T-cell (primary cell): ENCODE results near the gene AQP5. TPM values are rescaled to one million over a fixed set of nuclear protein-coding genes. Genes with fewer than 3 reads are reported as not detected.

ENCODE experiments used
- ATAC-seq, 4 experiments: fragments of 200-7000 bp in 3 of 4; fragments of 150-1000 bp in 1 of 4; cut with Tn5 transposase; replicated peaks in 1 of 4; 1 replicate in 3 of 4; 2 replicates in 1 of 4; pipeline ENCODE4 v1.10.0; 2021; ENCODE audit warnings: moderate library complexity in 3 of 4, mild to moderate bottlenecking in 2 of 4, moderate number of reproducible peaks in 1 of 4
- CTCF ChIA-PET, 2 donors: fragments of 300-600 bp; sonication (Branson Sonifier 250); formaldehyde crosslinking; loops; one replicate each; lab custom pipeline; 2022; ENCODE audit warnings: antibody characterized with exemption in 2 of 2; lab: Charles Lee
- POLR2A ChIA-PET, 2 donors: fragments of 300-600 bp; sonication (Branson Sonifier 250); formaldehyde crosslinking; loops; one replicate each; lab custom pipeline; 2022; ENCODE audit warnings: antibody characterized with exemption in 2 of 2; lab: Charles Lee
- DNase-seq, 35 experiments: peaks; one replicate each; pipeline versions ENCODE4 v3.0.0 to v3.0.0-alpha.2; 2013 to 2023
- H3K27ac ChIP-seq: one replicate; pipeline ENCODE4 v1.5.1; 2013; ENCODE audit warnings: low read length
- H3K27me3 ChIP-seq, 2 experiments: replicated peaks in 1 of 2; 1 replicate in 1 of 2; 2 replicates in 1 of 2; pipeline versions ENCODE4 v1.6.1 to v1.7.0; 2013; ENCODE audit warnings: low read length in 1 of 2, mixed read lengths in 1 of 2; ENCODE audit not compliant: control insufficient read depth in 2 of 2, insufficient read depth in 2 of 2; ENCODE audit errors: extremely low read depth in 1 of 2
- H3K36me3 ChIP-seq, 2 donors: 1 replicate in 1 of 2; 2 replicates in 1 of 2; pipeline versions ENCODE4 v1.6.1 to v1.7.0; 2013; ENCODE audit warnings: low read length in 1 of 2; ENCODE audit not compliant: control insufficient read depth in 2 of 2, insufficient read depth in 1 of 2; ENCODE audit errors: extremely low read depth in 1 of 2
- H3K4me1 ChIP-seq, 2 experiments: 1 replicate in 1 of 2; 2 replicates in 1 of 2; pipeline versions ENCODE4 v1.6.1 to v1.7.0; 2013; ENCODE audit warnings: low read length in 2 of 2, mixed read lengths in 1 of 2; ENCODE audit not compliant: insufficient read depth in 2 of 2, control insufficient read depth in 1 of 2; ENCODE audit errors: extremely low read depth in 1 of 2
- H3K4me3 ChIP-seq, 2 donors: 1 replicate in 1 of 2; 2 replicates in 1 of 2; pipeline versions ENCODE4 v1.5.1 to v1.7.0; 2013; ENCODE audit warnings: mild to moderate bottlenecking in 2 of 2, low read length in 1 of 2, moderate library complexity in 1 of 2; ENCODE audit not compliant: control insufficient read depth in 1 of 2; ENCODE audit errors: extremely low read depth in 1 of 2
- H3K9me3 ChIP-seq: 2 replicates; pipeline ENCODE4 v1.7.0; 2013
- H3K27ac Mint-ChIP-seq, 2 donors: one replicate each; pipeline ENCODE4 v1.8.0; 2020 to 2021; ENCODE audit warnings: mild to moderate bottlenecking in 2 of 2, mixed read lengths in 2 of 2
- H3K27me3 Mint-ChIP-seq, 2 donors: one replicate each; pipeline ENCODE4 v1.8.0; 2021 to 2022; ENCODE audit warnings: mixed read lengths in 2 of 2
- H3K36me3 Mint-ChIP-seq: one replicate; pipeline ENCODE4 v1.8.0; 2021; ENCODE audit warnings: mixed read lengths
- H3K4me1 Mint-ChIP-seq, 3 donors: one replicate each; pipeline ENCODE4 v1.8.0; 2020 to 2022; ENCODE audit warnings: mixed read lengths in 3 of 3, mild to moderate bottlenecking in 1 of 3
- H3K4me3 Mint-ChIP-seq, 3 donors: one replicate each; pipeline ENCODE4 v1.8.0; 2020 to 2022; ENCODE audit warnings: mild to moderate bottlenecking in 3 of 3, mixed read lengths in 3 of 3, moderate library complexity in 3 of 3
- H3K9me3 Mint-ChIP-seq, 3 donors: one replicate each; pipeline ENCODE4 v1.8.0; 2020 to 2022; ENCODE audit warnings: mixed read lengths in 3 of 3
- WGBS: methylation state at CpG from one replicate; pipeline ENCODE4 v1.1.5; 2013; ENCODE audit warnings: missing lambda C conversion rate; ENCODE audit not compliant: insufficient coverage; 5-methylcytosine and 5-hydroxymethylcytosine counted together
- total RNA-seq, 35 experiments: library from RNA in 6 of 35; stranded (reverse) in 6 of 35; fragments of 120-200 nt in 1 of 35; gene quantifications; one replicate each; pipeline versions ENCODE4 v1.2.1 to v1.2.4 and lab custom pipeline; 2013 to 2026

Gene AQP5
- total RNA-seq, 5 donors from 2014 or later (not counting 1 experiment from before 2014, with no cell fraction given) = not detected

DNA sequence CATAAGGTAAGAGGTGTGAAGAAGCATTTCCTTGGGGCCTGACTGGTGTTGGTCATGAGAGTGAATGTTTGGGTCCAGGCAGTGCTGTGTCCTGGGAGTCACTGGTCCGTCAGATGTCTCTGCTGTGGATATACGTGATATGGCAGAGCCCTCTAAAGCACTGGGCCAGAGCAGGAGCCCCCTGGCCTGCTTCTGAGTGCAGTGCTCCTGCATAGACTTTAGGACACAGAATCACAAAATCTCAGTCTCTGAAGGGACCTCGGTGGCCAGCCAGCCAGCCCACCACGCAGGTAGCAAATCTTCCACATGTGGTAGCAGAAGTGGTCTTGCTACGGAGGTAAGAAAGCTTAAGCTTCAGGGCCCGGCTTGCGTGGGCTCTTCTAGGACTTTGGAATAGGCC is 29.6 kb upstream of the AQP5 start:
- POLR2A ChIA-PET = no interaction called here
- DNase-seq = no peak
- H3K4me1 Mint-ChIP-seq = no peaks in the 10 kb centered on the region
- Histone ChIP-seq H3K9me3 (no peaks in the 10 kb centered on the region), H3K4me3 (no peak overlapping the region), H3K27ac (no peak overlapping the region), H3K36me3 (no peaks in the 10 kb centered on the region), H3K4me1 (no peaks in the 10 kb centered on the region), H3K27me3 (peaks cover 3 to 8% of the 10 kb centered on the region in 2 experiments)
- H3K9me3 Mint-ChIP-seq = no peaks in the 10 kb centered on the region
- no peak overlapping the region for H3K27ac Mint-ChIP-seq
- H3K27me3 Mint-ChIP-seq = peaks cover 4 to 11% of the 10 kb centered on the region in 2 donors
- ATAC-seq = no peak
- CTCF ChIA-PET = no interaction called here
- WGBS = 67% methylated on average over 4 of the region's 7 CpGs
- no peaks in the 10 kb centered on the region for H3K36me3 Mint-ChIP-seq
- no peak overlapping the region for H3K4me3 Mint-ChIP-seq

DNA sequence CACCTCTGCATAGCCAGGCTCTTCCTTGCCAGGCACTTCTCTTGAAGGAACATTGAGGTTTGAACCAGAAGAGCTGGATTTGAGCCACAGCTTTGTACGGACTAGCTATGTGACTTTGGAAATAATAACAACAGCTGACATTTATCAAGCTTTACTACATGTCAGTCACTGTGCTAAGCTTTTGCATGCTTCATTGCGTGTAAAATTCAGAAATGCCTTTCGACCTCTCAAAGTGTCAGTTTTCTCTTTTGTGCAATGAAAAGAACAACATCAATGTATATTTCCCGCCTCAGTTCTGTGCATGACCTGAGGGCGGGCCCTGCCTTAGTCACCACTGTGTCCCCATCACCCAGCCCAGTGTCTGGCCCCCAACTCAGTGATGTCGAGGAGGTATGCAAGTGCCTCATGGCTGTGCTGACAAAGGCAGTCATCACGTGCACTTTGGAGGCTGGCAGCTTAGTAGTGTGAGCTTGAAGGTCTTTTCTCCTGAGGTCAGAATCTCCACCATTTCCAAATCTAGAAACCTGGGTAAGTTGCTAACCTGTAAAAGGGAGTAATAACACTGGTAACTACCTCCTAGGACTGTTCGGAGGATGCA is 29.0 kb upstream of the AQP5 start:
- H3K9me3 Mint-ChIP-seq = no peaks in the 10 kb centered on the region
- ChIA-PET CTCF (no interaction called here), POLR2A (no interaction called here)
- H3K27me3 Mint-ChIP-seq = peaks cover 4 to 11% of the 10 kb centered on the region in 2 donors
- Histone ChIP-seq H3K27ac (no peak overlapping the region), H3K27me3 (peaks cover 3 to 8% of the 10 kb centered on the region in 2 experiments), H3K9me3 (no peaks in the 10 kb centered on the region), H3K4me1 (no peaks in the 10 kb centered on the region), H3K4me3 (no peak overlapping the region), H3K36me3 (no peaks in the 10 kb centered on the region)
- no peaks in the 10 kb centered on the region for H3K36me3 Mint-ChIP-seq
- H3K4me1 Mint-ChIP-seq = no peaks in the 10 kb centered on the region
- H3K27ac Mint-ChIP-seq = no peak overlapping the region
- no peak overlapping the region for H3K4me3 Mint-ChIP-seq
- ATAC-seq = no peak
- 90% methylated on average over 5 of the region's 8 CpGs for WGBS
- no peak for DNase-seq

DNA sequence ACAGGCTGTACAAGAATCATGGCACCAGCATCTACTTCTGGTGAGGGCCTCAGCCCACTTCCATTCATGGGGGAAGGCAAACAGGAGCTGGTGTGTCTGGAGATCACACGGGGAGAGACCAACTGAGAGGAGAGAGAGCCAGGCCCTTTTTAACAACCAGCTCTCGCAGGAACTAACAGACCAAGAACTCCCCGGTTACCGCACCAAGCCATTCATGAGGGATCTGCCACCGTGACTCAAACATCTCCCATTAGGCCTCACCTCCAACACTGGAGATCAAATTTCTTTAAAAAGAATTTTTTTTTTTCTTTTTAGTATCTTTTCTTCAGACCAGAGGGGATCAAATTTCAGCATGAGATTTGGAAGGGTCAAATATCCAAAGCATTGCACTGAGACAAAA is 27.9 kb upstream of the AQP5 start:
- Mint-ChIP-seq H3K27me3 (peaks cover 4 to 11% of the 10 kb centered on the region in 2 donors), H3K9me3 (no peaks in the 10 kb centered on the region), H3K4me3 (no peak overlapping the region), H3K27ac (no peak overlapping the region), H3K36me3 (no peaks in the 10 kb centered on the region), H3K4me1 (no peaks in the 10 kb centered on the region)
- ATAC-seq (no peak), DNase-seq (no peak)
- Histone ChIP-seq H3K9me3 (no peaks in the 10 kb centered on the region), H3K36me3 (no peaks in the 10 kb centered on the region), H3K27me3 (peaks cover 3 to 8% of the 10 kb centered on the region in 2 experiments), H3K4me1 (no peaks in the 10 kb centered on the region), H3K27ac (no peak overlapping the region), H3K4me3 (no peak overlapping the region)
- no CpG with 5 or more reads among the region's 5 CpGs for WGBS
- ChIA-PET CTCF (interaction anchor here in 1 of 2 donors (0.7 to 1.8 kb wide), 2 partner anchors 12 to 39 kb away, joined by 4 read pairs; no protein-coding TSS in a partner anchor), POLR2A (no interaction called here)

DNA sequence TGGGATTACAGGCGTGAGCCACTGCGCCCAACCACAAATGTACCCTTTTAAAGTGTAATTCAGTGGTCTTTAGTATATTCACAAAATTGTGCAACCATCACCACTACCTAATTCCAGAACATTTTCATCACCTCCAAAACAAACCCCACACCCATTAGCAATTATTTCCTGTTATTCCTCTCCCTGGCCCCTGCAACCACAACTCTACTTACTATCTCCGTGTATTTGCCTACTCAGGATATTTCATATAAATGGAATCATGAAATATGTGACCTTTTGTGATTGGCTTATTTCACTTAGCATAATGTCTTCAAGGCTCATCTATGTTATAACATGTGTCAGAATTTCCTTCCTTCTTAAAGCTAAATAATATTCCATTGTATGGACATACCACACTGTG is 27.2 kb upstream of the AQP5 start:
- no peaks in the 10 kb centered on the region for H3K9me3 ChIP-seq
- ChIA-PET POLR2A (no interaction called here), CTCF (interaction anchor here in 1 of 2 donors (1.8 kb wide), 1 partner anchor 11 kb away, joined by 4 read pairs; no protein-coding TSS in a partner anchor)
- no peak overlapping the region for H3K4me3 ChIP-seq
- no peak for ATAC-seq
- Mint-ChIP-seq H3K4me1 (no peaks in the 10 kb centered on the region), H3K36me3 (no peaks in the 10 kb centered on the region), H3K27me3 (peaks cover 4 to 11% of the 10 kb centered on the region in 2 donors), H3K27ac (no peak overlapping the region), H3K4me3 (no peak overlapping the region), H3K9me3 (no peaks in the 10 kb centered on the region)
- DNase-seq = no peak
- no peaks in the 10 kb centered on the region for H3K4me1 ChIP-seq
- H3K27me3 ChIP-seq = peaks cover 3 to 7% of the 10 kb centered on the region in 2 experiments
- H3K27ac ChIP-seq = no peak overlapping the region
- no CpG with 5 or more reads among the region's 3 CpGs for WGBS
- H3K36me3 ChIP-seq = no peaks in the 10 kb centered on the region

DNA sequence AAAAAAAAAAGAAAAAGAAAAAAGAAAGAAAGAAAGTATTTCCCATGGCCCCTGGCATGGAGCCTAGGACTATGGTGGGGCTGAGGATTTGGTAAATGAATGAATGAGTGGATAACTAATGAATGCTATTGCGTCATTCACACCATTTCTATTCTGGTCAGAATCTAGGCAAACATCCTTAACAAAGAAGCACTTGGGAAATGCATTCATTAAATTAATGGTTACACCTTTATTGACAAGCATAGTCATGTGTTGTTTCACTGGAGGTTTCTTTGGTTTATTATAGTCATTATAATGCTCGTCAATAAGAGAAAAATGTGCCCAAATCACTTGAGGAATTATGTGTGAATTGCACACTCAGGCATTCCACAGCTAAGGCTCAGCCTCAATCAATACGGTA is 24.7 kb upstream of the AQP5 start:
- Mint-ChIP-seq H3K4me1 (peaks cover 0 to 8% (median 0%) of the 10 kb centered on the region in 3 donors), H3K27me3 (peaks cover 4 to 11% of the 10 kb centered on the region in 2 donors), H3K36me3 (no peaks in the 10 kb centered on the region), H3K4me3 (no peak overlapping the region), H3K9me3 (no peaks in the 10 kb centered on the region), H3K27ac (no peak overlapping the region)
- no peaks in the 10 kb centered on the region for H3K9me3 ChIP-seq
- no CpG with 5 or more reads among the region's 3 CpGs for WGBS
- H3K4me1 ChIP-seq = no peaks in the 10 kb centered on the region
- ATAC-seq (no peak), DNase-seq (no peak)
- H3K4me3 ChIP-seq = no peak overlapping the region
- H3K27ac ChIP-seq = no peak overlapping the region
- H3K36me3 ChIP-seq = no peaks in the 10 kb centered on the region
- H3K27me3 ChIP-seq = peaks cover 0 to 6% of the 10 kb centered on the region in 2 experiments
- ChIA-PET POLR2A (no interaction called here), CTCF (interaction anchor here in 1 of 2 donors (1.2 kb wide), 1 partner anchor 9 kb away, joined by 3 read pairs; no protein-coding TSS in a partner anchor)

DNA sequence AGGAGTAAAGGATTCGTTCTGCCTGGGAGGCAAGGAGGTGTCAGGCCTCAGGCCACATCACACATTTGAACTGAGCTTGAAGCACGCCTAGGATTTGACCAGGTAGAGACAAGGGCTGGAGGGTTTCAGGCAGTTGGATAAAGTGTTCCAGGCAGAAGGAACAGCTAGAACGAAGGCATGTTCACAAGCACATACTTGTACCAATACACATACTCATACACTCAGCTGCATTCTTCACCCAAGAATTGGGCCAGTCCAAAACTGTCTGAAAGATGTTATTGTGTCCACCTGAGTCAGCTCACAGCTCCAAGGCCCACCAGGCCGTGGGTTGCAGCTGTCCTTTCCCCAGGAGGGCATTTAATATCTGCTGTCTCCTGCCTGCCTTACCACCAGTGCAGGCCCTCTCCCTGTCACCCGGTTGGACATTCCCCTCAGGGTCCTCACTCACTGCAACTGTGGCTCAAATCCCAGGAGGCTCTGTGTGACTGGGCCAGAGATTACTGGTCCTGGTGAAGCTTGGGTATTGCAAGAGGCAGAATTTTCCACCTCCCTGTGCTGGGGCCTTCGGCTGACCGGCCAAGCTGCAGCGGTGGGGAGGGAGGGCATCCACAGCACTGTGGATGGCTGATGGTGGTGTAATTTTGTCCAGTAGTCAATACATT is 23.9 kb upstream of the AQP5 start:
- Histone ChIP-seq H3K36me3 (no peaks in the 10 kb centered on the region), H3K9me3 (no peaks in the 10 kb centered on the region), H3K4me3 (no peak overlapping the region), H3K27ac (no peak overlapping the region), H3K4me1 (peaks cover 0 to 5% of the 10 kb centered on the region in 2 experiments), H3K27me3 (peaks cover 0 to 6% of the 10 kb centered on the region in 2 experiments)
- Mint-ChIP-seq H3K4me3 (no peak overlapping the region), H3K4me1 (peaks cover 0 to 15% (median 4%) of the 10 kb centered on the region in 3 donors), H3K36me3 (no peaks in the 10 kb centered on the region), H3K9me3 (no peaks in the 10 kb centered on the region), H3K27me3 (peaks cover 4 to 11% of the 10 kb centered on the region in 2 donors), H3K27ac (no peak overlapping the region)
- CTCF ChIA-PET = interaction anchor here (0.5 to 1.2 kb wide), 2 partner anchors 8 to 173 kb away, joined by 3 to 4 read pairs; no protein-coding TSS in a partner anchor
- ATAC-seq = no peak
- DNase-seq = no peak
- POLR2A ChIA-PET = no interaction called here
- 100% methylated on average over 1 of the region's 8 CpGs for WGBS
